ENCODE results near the gene CALHM4.
A peak's percentile ranks its signal among the peaks of the same experiment; 100 is the strongest.

The CALHM4 gene

GRCh38 chr6:116553451-116553850 is at the start of gene CALHM4:
TSS of gene CALHM4 (plus strand) at chr6:116553751. CDS start at chr6:116553794, 43 bp downstream.
- DNase-seq: no peak

- no peak for DNase-seq
These were observed 46.2 kb upstream of the CALHM4 start for GRCh38 chr6:116507324-116507723.

GRCh38 chr6:116508527-116508926 is 45.0 kb upstream of the CALHM4 start:
- no peak for DNase-seq

- DNase-seq: peak in 1 of 2 donors; percentile 24
These were observed 42.0 kb upstream of the CALHM4 start, which contains the start of gene CALHM5 for GRCh38 chr6:116511424-116512110. TSS of gene CALHM5 (plus strand) at chr6:116511639. CDS start at chr6:116511697, 58 bp downstream.

GRCh38 chr6:116512111-116512559 is 41.4 kb upstream of the CALHM4 start:
- no peak for DNase-seq

GRCh38 chr6:116512734-116513133 is 40.8 kb upstream of the CALHM4 start:
- no peak for DNase-seq

- no peak for DNase-seq
These were observed 40.2 kb upstream of the CALHM4 start for GRCh38 chr6:116513224-116513875.

- DNase-seq: no peak
These were observed 39.4 kb upstream of the CALHM4 start for GRCh38 chr6:116514111-116514510.

- no peak for DNase-seq
These were observed 38.4 kb upstream of the CALHM4 start for GRCh38 chr6:116515141-116515540.

- no peak for DNase-seq
These were observed 34.8 kb upstream of the CALHM4 start for GRCh38 chr6:116518621-116519368.

- DNase-seq: no peak
These were observed 30.7 kb upstream of the CALHM4 start for GRCh38 chr6:116522896-116523295.

- DNase-seq: no peak
These were observed 29.3 kb upstream of the CALHM4 start for GRCh38 chr6:116524236-116524635.

GRCh38 chr6:116528133-116528532 is 25.4 kb upstream of the CALHM4 start:
- DNase-seq: no peak

- DNase-seq: no peak
These were observed 24.8 kb upstream of the CALHM4 start for GRCh38 chr6:116528780-116529179.

GRCh38 chr6:116529466-116530290 is 23.9 kb upstream of the CALHM4 start:
- DNase-seq: no peak

GRCh38 chr6:116530436-116530835 is 23.1 kb upstream of the CALHM4 start:
- no peak for DNase-seq

- peak; percentile 14 to 24 for DNase-seq
These were observed 21.6 kb upstream of the CALHM4 start for GRCh38 chr6:116531675-116532570.

GRCh38 chr6:116533233-116533957 is 20.2 kb upstream of the CALHM4 start:
- DNase-seq: no peak

- no peak for DNase-seq
These were observed 18.4 kb upstream of the CALHM4 start for GRCh38 chr6:116535109-116535508.

GRCh38 chr6:116536216-116536621 is 17.3 kb upstream of the CALHM4 start:
- peak in 1 of 2 donors; percentile 52 for DNase-seq

- no peak for DNase-seq
These were observed 11.1 kb upstream of the CALHM4 start for GRCh38 chr6:116542426-116542825.
